Iris pigment epithelial cell (primary cell): ENCODE measurements around the gene BHLHA15.

Experiments
- DNase-seq: peaks from one replicate; pipeline ENCODE4 v3.0.0-alpha.2; 2011; ENCODE audit warnings: low read depth

BHLHA15 gene

GRCh38 chr7:98211221-98211675 lies at the start of gene BHLHA15:
Gene BHLHA15 (plus strand): TSS chr7:98211439. CDS start chr7:98212310, 871 bp downstream.
- no peak for DNase-seq

GRCh38 chr7:98162758-98163157 lies 48.5 kb upstream of the BHLHA15 start:
- no peak for DNase-seq

GRCh38 chr7:98163269-98163668 lies 48.0 kb upstream of the BHLHA15 start:
- DNase-seq, result no peak

- DNase-seq, result peak; percentile 36
Observed at GRCh38 chr7:98163704-98164494, 47.3 kb upstream of the BHLHA15 start.

GRCh38 chr7:98165827-98166667 lies 45.2 kb upstream of the BHLHA15 start:
- peak; percentile 29 for DNase-seq

GRCh38 chr7:98166668-98166970 lies 44.6 kb upstream of the BHLHA15 start:
- DNase-seq, result no peak

GRCh38 chr7:98167653-98168052 lies 43.6 kb upstream of the BHLHA15 start:
- no peak for DNase-seq

- DNase-seq, result peak; percentile 46
Observed at GRCh38 chr7:98168181-98168903, 42.9 kb upstream of the BHLHA15 start.

- no peak for DNase-seq
Observed at GRCh38 chr7:98168904-98169621, 42.2 kb upstream of the BHLHA15 start.

- no peak for DNase-seq
Observed at GRCh38 chr7:98170966-98171365, 40.3 kb upstream of the BHLHA15 start.

- DNase-seq, result no peak
Observed at GRCh38 chr7:98171449-98171848, 39.8 kb upstream of the BHLHA15 start.

- no peak for DNase-seq
Observed at GRCh38 chr7:98174334-98175259, 36.6 kb upstream of the BHLHA15 start.

GRCh38 chr7:98175260-98175940 lies 35.8 kb upstream of the BHLHA15 start:
- DNase-seq, result no peak

GRCh38 chr7:98177553-98177952 lies 33.7 kb upstream of the BHLHA15 start:
- DNase-seq, result no peak

GRCh38 chr7:98178321-98178720 lies 32.9 kb upstream of the BHLHA15 start:
- DNase-seq, result no peak

GRCh38 chr7:98178762-98179490 lies 32.3 kb upstream of the BHLHA15 start:
- no peak for DNase-seq

- no peak for DNase-seq
Observed at GRCh38 chr7:98180751-98181150, 30.5 kb upstream of the BHLHA15 start.

GRCh38 chr7:98185101-98185500 lies 26.1 kb upstream of the BHLHA15 start:
- DNase-seq, result no peak

GRCh38 chr7:98186452-98187137 lies 24.6 kb upstream of the BHLHA15 start:
- DNase-seq, result peak; percentile 65
